ENCODE results near the gene OSBPL10. TPM values are rescaled to one million over a fixed set of nuclear protein-coding genes. Genes with fewer than 3 reads are reported as not detected.

Gene OSBPL10
- total RNA-seq, 1 experiment from 2014 or later, result 2.3 TPM

- no peak for DNase-seq (ENCODE audit: low spot score)
- H3K4me3 ChIP-seq (ENCODE audit: low read depth, low read length, poor library complexity, severe bottlenecking), result no peak overlapping the region
- no peaks in the 10 kb centered on the region for H3K9me3 ChIP-seq (ENCODE audit: low read depth, low read length, poor library complexity, severe bottlenecking)
- H3K27me3 ChIP-seq (replicated peaks; ENCODE audit: insufficient read depth, low read depth, low read length, poor library complexity), result no peaks in the 10 kb centered on the region
- no peaks in the 10 kb centered on the region for H3K36me3 ChIP-seq (ENCODE audit: insufficient read depth, low read length, poor library complexity, severe bottlenecking)
- BruUV-seq (replicated peaks), result no TSS peak
- no peak overlapping the region for H3K27ac ChIP-seq (ENCODE audit: low read depth, low read length, poor library complexity, severe bottlenecking)
- intact Hi-C loops (cut with micrococcal nuclease; ENCODE audit: unreplicated experiment), result no loop called here
- POLR2A ChIA-PET (ENCODE audit: low non-redundant PET), result no interaction called here
- CTCF ChIA-PET, result no interaction called here
- H3K4me1 ChIP-seq (ENCODE audit: insufficient read depth, low read length, poor library complexity, severe bottlenecking), result peaks cover 8% of the 10 kb centered on the region
- TF ChIP-seq CTCF (conservative IDR thresholded peaks at IDR 0.05; ENCODE audit: low read depth, low read length) (no peak), EZH2 (IDR thresholded peaks at IDR 0.05; ENCODE audit: borderline replicate concordance, low read depth, low read length, poor library complexity, severe bottlenecking) (no peak)
These were observed 273.8 kb downstream of the OSBPL10 start for GRCh38 chr3:31707286-31707685.

- Histone ChIP-seq H3K27ac (ENCODE audit: low read depth, low read length, poor library complexity, severe bottlenecking) (no peak overlapping the region), H3K4me1 (ENCODE audit: insufficient read depth, low read length, poor library complexity, severe bottlenecking) (peaks cover 8% of the 10 kb centered on the region), H3K36me3 (ENCODE audit: insufficient read depth, low read length, poor library complexity, severe bottlenecking) (no peaks in the 10 kb centered on the region), H3K27me3 (replicated peaks; ENCODE audit: insufficient read depth, low read depth, low read length, poor library complexity) (no peaks in the 10 kb centered on the region), H3K9me3 (ENCODE audit: low read depth, low read length, poor library complexity, severe bottlenecking) (no peaks in the 10 kb centered on the region), H3K4me3 (ENCODE audit: low read depth, low read length, poor library complexity, severe bottlenecking) (no peak overlapping the region)
- intact Hi-C loops (cut with micrococcal nuclease; ENCODE audit: unreplicated experiment), result no loop called here
- DNase-seq (ENCODE audit: low spot score), result no peak
- TF ChIP-seq EZH2 (IDR thresholded peaks at IDR 0.05; ENCODE audit: borderline replicate concordance, low read depth, low read length, poor library complexity, severe bottlenecking) (no peak), CTCF (conservative IDR thresholded peaks at IDR 0.05; ENCODE audit: low read depth, low read length) (no peak)
- POLR2A ChIA-PET (ENCODE audit: low non-redundant PET), result no interaction called here
- BruUV-seq (replicated peaks), result no TSS peak
- CTCF ChIA-PET, result no interaction called here
These were observed 275.3 kb downstream of the OSBPL10 start for GRCh38 chr3:31705736-31706135.

GRCh38 chr3:31704591-31705179 is 276.4 kb downstream of the OSBPL10 start:
- intact Hi-C loops (cut with micrococcal nuclease; ENCODE audit: unreplicated experiment), result no loop called here
- ChIA-PET POLR2A (ENCODE audit: low non-redundant PET) (no interaction called here), CTCF (no interaction called here)
- DNase-seq (ENCODE audit: low spot score), result peak; percentile 40
- TF ChIP-seq EZH2 (IDR thresholded peaks at IDR 0.05; ENCODE audit: borderline replicate concordance, low read depth, low read length, poor library complexity, severe bottlenecking) (no peak), CTCF (conservative IDR thresholded peaks at IDR 0.05; ENCODE audit: low read depth, low read length) (no peak)
- H3K27me3 ChIP-seq (replicated peaks; ENCODE audit: insufficient read depth, low read depth, low read length, poor library complexity), result no peaks in the 10 kb centered on the region
- BruUV-seq (replicated peaks), result no TSS peak
- no peak overlapping the region for H3K27ac ChIP-seq (ENCODE audit: low read depth, low read length, poor library complexity, severe bottlenecking)
- no peaks in the 10 kb centered on the region for H3K9me3 ChIP-seq (ENCODE audit: low read depth, low read length, poor library complexity, severe bottlenecking)
- H3K4me3 ChIP-seq (ENCODE audit: low read depth, low read length, poor library complexity, severe bottlenecking), result no peak overlapping the region
- H3K4me1 ChIP-seq (ENCODE audit: insufficient read depth, low read length, poor library complexity, severe bottlenecking), result peaks cover 8% of the 10 kb centered on the region
- no peaks in the 10 kb centered on the region for H3K36me3 ChIP-seq (ENCODE audit: insufficient read depth, low read length, poor library complexity, severe bottlenecking)
